ENCODE results near the gene CLIC4.

GRCh38 chr1:24749252-24749651 lies 4.0 kb downstream of the CLIC4 start:
- TF ChIP-seq, protein P1, sequence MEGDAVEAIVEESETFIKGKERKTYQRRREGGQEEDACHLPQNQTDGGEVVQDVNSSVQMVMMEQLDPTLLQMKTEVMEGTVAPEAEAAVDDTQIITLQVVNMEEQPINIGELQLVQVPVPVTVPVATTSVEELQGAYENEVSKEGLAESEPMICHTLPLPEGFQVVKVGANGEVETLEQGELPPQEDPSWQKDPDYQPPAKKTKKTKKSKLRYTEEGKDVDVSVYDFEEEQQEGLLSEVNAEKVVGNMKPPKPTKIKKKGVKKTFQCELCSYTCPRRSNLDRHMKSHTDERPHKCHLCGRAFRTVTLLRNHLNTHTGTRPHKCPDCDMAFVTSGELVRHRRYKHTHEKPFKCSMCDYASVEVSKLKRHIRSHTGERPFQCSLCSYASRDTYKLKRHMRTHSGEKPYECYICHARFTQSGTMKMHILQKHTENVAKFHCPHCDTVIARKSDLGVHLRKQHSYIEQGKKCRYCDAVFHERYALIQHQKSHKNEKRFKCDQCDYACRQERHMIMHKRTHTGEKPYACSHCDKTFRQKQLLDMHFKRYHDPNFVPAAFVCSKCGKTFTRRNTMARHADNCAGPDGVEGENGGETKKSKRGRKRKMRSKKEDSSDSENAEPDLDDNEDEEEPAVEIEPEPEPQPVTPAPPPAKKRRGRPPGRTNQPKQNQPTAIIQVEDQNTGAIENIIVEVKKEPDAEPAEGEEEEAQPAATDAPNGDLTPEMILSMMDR (conservative IDR thresholded peaks at IDR 0.05 in 1 of 2, IDR thresholded peaks at IDR 0.05 in 1 of 2; ENCODE audit: extremely low read depth in 1 of 2, insufficient read depth in 1 of 2, low read depth in 1 of 2, low read length in 2 of 2): no peak
- no peak for TF ChIP-seq EZH2 (IDR thresholded peaks at IDR 0.05; ENCODE audit: borderline replicate concordance, low read length)

Measured in mammary epithelial cell (primary cell).